Astrocyte of the spinal cord (primary cell): ENCODE data around the gene CD22.

ENCODE experiments used
- DNase-seq: peaks from one replicate; pipeline ENCODE4 v3.0.0; 2011; ENCODE audit warnings: low read depth, low spot score
- H3K4me3 ChIP-seq: 2 replicates; pipeline ENCODE4 v1.5.1; 2011; ENCODE audit warnings: low read depth, mild to moderate bottlenecking, low read length, moderate library complexity
- CTCF ChIP-seq: IDR thresholded peaks from 2 replicates; pipeline ENCODE4 v1.5.1; 2012; ENCODE audit warnings: low read depth, mild to moderate bottlenecking, low read length, inconsistent platforms
- in situ Hi-C: cut with HindIII; loops from 2 replicates; pipeline ENCODE4 v1.10.0; 2017; ENCODE audit warnings: low sequenced_read_pairs

The CD22 gene

GRCh38 chr19:35380450-35381124 lies 51.6 kb downstream of the CD22 start:
- no peak overlapping the region for H3K4me3 ChIP-seq
- TF ChIP-seq CTCF, result no peak
- in situ Hi-C loops, result no loop called here
- DNase-seq, result no peak

GRCh38 chr19:35381318-35381717 lies 52.3 kb downstream of the CD22 start:
- DNase-seq, result no peak
- no peak overlapping the region for H3K4me3 ChIP-seq
- in situ Hi-C loops, result no loop called here
- TF ChIP-seq CTCF, result no peak

- H3K4me3 ChIP-seq, result no peak overlapping the region
- DNase-seq, result no peak
- TF ChIP-seq CTCF, result no peak
- in situ Hi-C loops, result no loop called here
These were observed 52.9 kb downstream of the CD22 start for GRCh38 chr19:35381926-35382325.

- TF ChIP-seq CTCF, result no peak
- in situ Hi-C loops, result no loop called here
- DNase-seq, result no peak
- H3K4me3 ChIP-seq, result no peak overlapping the region
These were observed 54.5 kb downstream of the CD22 start for GRCh38 chr19:35383536-35383935.

- in situ Hi-C loops, result no loop called here
These were observed 59.5 kb downstream of the CD22 start for GRCh38 chr19:35388277-35389054.

More at GRCh38 chr19:35388277-35389054, 59.5 kb downstream of the CD22 start:
- no peak for TF ChIP-seq CTCF
- H3K4me3 ChIP-seq, result no peak overlapping the region
- DNase-seq, result no peak
